Measurements from ENCODE around the gene SCGB3A2. TPM values are rescaled to one million over a fixed set of nuclear protein-coding genes. Genes with fewer than 3 reads are reported as not detected.

SCGB3A2 gene
- total and polyA plus RNA-seq, 2 donors (not counting 1 experiment from before 2014, with no cell fraction given): not detected

DNA sequence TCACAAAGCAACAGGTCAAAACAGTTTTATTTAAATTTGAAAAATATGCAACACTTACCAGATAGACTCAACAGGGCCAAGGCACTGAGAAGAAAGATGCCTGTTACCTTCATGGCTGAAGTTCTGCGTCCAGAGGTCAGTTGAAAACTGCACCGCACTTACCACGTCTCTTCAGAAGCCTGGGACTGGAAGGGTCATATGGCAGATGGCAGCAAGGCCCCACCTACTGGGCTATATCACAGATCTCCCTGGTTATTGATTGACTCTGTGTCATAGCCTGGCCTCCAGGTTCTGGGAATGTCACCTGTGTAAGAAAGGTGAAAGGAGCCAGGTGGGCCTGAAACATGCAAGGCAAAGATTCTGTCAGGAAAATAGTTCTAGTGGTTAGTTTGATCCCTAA is 47.0 kb upstream of the SCGB3A2 start, which contains the start of gene SPINK1:
SPINK1 (minus strand) TSS at position 207 of the 400 bp plus-strand sequence; CDS start at position 113, 94 bp downstream.
- WGBS (ENCODE audit: insufficient coverage): 98% methylated on average over 3 of the region's 3 CpGs
- Histone ChIP-seq H3K36me3 (replicated peaks in 1 of 2; ENCODE audit: control extremely low read depth in 1 of 2, control insufficient read depth in 1 of 2, extremely low read depth in 1 of 2, insufficient read depth in 2 of 2, low read length in 1 of 2) (no peaks in the 10 kb centered on the region), H3K9me3 (ENCODE audit: control extremely low read depth in 1 of 3, control insufficient read depth in 2 of 3, insufficient read depth in 1 of 3, low read length in 2 of 3) (no peaks in the 10 kb centered on the region), H3K79me2 (ENCODE audit: control insufficient read depth, insufficient read depth, low read length) (no peaks in the 10 kb centered on the region), H3K9ac (ENCODE audit: low read length) (no peak within 1 kb of the TSS), H3K4me1 (ENCODE audit: control insufficient read depth in 2 of 2, insufficient read depth in 2 of 2, low read length in 2 of 2) (no peaks in the 10 kb centered on the region), H3K27ac (ENCODE audit: low read length in 2 of 2) (no peak within 1 kb of the TSS), H2AFZ (ENCODE audit: insufficient read depth, low read depth, low read length, poor library complexity, severe bottlenecking) (no peak within 1 kb of the TSS), H3K4me3 (ENCODE audit: control extremely low read depth in 1 of 5, extremely low read depth in 1 of 5, insufficient read depth in 1 of 5, low read depth in 2 of 5, low read length in 4 of 5) (no peak within 1 kb of the TSS), H3K4me2 (replicated peaks; ENCODE audit: low read depth, low read length, poor library complexity, severe bottlenecking) (no peak within 1 kb of the TSS), H4K20me1 (ENCODE audit: control insufficient read depth, insufficient read depth, low read length, poor library complexity, severe bottlenecking) (no peaks in the 10 kb centered on the region), H3K27me3 (replicated peaks in 1 of 4; ENCODE audit: control extremely low read depth in 1 of 4, control insufficient read depth in 3 of 4, insufficient read depth in 4 of 4, low read length in 3 of 4) (peaks cover 0 to 3% (median 0%) of the 10 kb centered on the region in 4 experiments)
- no peaks in the 10 kb centered on the region for H3K9me3 Mint-ChIP-seq (ENCODE audit: insufficient read depth)
- ChIA-PET CTCF (interaction anchor here (1.2 kb wide), 1 partner anchor 203 kb away, joined by 3 read pairs; no protein-coding TSS in a partner anchor), POLR2A (no interaction called here)
- ATAC-seq (ENCODE audit: low read depth) (no peak), DNase-seq (no peak)
- peaks cover 6% of the 10 kb centered on the region for H3K27me3 Mint-ChIP-seq
- no peak within 1 kb of the TSS for H3K27ac Mint-ChIP-seq
- H3K4me1 Mint-ChIP-seq: no peaks in the 10 kb centered on the region
- intact Hi-C loops (cut with micrococcal nuclease): no loop called here
- H3K4me3 Mint-ChIP-seq: no peak within 1 kb of the TSS
- TF ChIP-seq, protein P1, sequence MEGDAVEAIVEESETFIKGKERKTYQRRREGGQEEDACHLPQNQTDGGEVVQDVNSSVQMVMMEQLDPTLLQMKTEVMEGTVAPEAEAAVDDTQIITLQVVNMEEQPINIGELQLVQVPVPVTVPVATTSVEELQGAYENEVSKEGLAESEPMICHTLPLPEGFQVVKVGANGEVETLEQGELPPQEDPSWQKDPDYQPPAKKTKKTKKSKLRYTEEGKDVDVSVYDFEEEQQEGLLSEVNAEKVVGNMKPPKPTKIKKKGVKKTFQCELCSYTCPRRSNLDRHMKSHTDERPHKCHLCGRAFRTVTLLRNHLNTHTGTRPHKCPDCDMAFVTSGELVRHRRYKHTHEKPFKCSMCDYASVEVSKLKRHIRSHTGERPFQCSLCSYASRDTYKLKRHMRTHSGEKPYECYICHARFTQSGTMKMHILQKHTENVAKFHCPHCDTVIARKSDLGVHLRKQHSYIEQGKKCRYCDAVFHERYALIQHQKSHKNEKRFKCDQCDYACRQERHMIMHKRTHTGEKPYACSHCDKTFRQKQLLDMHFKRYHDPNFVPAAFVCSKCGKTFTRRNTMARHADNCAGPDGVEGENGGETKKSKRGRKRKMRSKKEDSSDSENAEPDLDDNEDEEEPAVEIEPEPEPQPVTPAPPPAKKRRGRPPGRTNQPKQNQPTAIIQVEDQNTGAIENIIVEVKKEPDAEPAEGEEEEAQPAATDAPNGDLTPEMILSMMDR (IDR thresholded peaks at IDR 0.05): no peak
- no peak for TF ChIP-seq EZH2 (IDR thresholded peaks at IDR 0.05; ENCODE audit: borderline replicate concordance, insufficient read depth, low read depth, low read length, poor library complexity, severe bottlenecking)

DNA sequence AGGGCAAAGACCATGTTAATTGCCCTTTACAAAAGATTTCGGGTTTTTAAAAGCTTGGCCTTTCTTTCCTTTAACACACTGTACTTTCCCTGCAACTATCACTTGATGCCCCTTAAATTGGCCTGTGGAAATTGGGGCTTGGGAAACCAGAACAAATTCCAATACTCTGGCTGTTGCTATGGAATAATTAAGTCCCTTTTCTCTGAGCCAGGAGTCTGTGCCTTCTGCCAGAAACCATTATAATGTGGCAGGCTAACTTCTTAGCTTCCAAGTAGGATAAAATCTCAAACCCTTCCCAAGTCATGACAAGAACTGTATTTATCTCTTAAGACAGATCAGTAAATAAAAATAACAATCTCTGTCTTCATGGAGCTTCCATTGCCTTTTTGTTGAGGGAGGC is 46.0 kb upstream of the SCGB3A2 start:
- Histone ChIP-seq H4K20me1 (ENCODE audit: control insufficient read depth, insufficient read depth, low read length, poor library complexity, severe bottlenecking) (no peaks in the 10 kb centered on the region), H3K36me3 (replicated peaks in 1 of 2; ENCODE audit: control extremely low read depth in 1 of 2, control insufficient read depth in 1 of 2, extremely low read depth in 1 of 2, insufficient read depth in 2 of 2, low read length in 1 of 2) (no peaks in the 10 kb centered on the region), H3K79me2 (ENCODE audit: control insufficient read depth, insufficient read depth, low read length) (no peaks in the 10 kb centered on the region), H3K27ac (ENCODE audit: low read length in 2 of 2) (no peak overlapping the region), H3K4me2 (replicated peaks; ENCODE audit: low read depth, low read length, poor library complexity, severe bottlenecking) (no peak overlapping the region), H2AFZ (ENCODE audit: insufficient read depth, low read depth, low read length, poor library complexity, severe bottlenecking) (no peak overlapping the region), H3K27me3 (replicated peaks in 1 of 4; ENCODE audit: control extremely low read depth in 1 of 4, control insufficient read depth in 3 of 4, insufficient read depth in 4 of 4, low read length in 3 of 4) (peaks cover 0 to 3% (median 0%) of the 10 kb centered on the region in 4 experiments), H3K9me3 (ENCODE audit: control extremely low read depth in 1 of 3, control insufficient read depth in 2 of 3, insufficient read depth in 1 of 3, low read length in 2 of 3) (no peaks in the 10 kb centered on the region), H3K4me3 (ENCODE audit: control extremely low read depth in 1 of 5, extremely low read depth in 1 of 5, insufficient read depth in 1 of 5, low read depth in 2 of 5, low read length in 4 of 5) (no peak overlapping the region), H3K4me1 (ENCODE audit: control insufficient read depth in 2 of 2, insufficient read depth in 2 of 2, low read length in 2 of 2) (no peaks in the 10 kb centered on the region), H3K9ac (ENCODE audit: low read length) (no peak overlapping the region)
- H3K4me1 Mint-ChIP-seq: no peaks in the 10 kb centered on the region
- H3K27ac Mint-ChIP-seq: no peak overlapping the region
- WGBS (ENCODE audit: insufficient coverage): no CpG with 5 or more reads among the region's 1 CpG
- no peak for DNase-seq
- TF ChIP-seq, protein P1 (IDR thresholded peaks at IDR 0.05): no peak
- no peak for TF ChIP-seq EZH2 (IDR thresholded peaks at IDR 0.05; ENCODE audit: borderline replicate concordance, insufficient read depth, low read depth, low read length, poor library complexity, severe bottlenecking)
- CTCF ChIA-PET: interaction anchor here (1.2 kb wide), 1 partner anchor 204 kb away, joined by 3 read pairs; no protein-coding TSS in a partner anchor
- POLR2A ChIA-PET: no interaction called here
- no peaks in the 10 kb centered on the region for H3K9me3 Mint-ChIP-seq (ENCODE audit: insufficient read depth)
- ATAC-seq (ENCODE audit: low read depth): no peak
- H3K27me3 Mint-ChIP-seq: peaks cover 3% of the 10 kb centered on the region
- intact Hi-C loops (cut with micrococcal nuclease): no loop called here
- no peak overlapping the region for H3K4me3 Mint-ChIP-seq

All from B cell (primary cell).